IgD-negative memory B cell (primary cell): Measurements from ENCODE around the gene HSP90AB1. TPM values are rescaled to one million over a fixed set of nuclear protein-coding genes. Genes with fewer than 3 reads are reported as not detected.

ENCODE experiments used
- H3K27ac Mint-ChIP-seq, 3 donors: one replicate each; pipeline ENCODE4 v1.8.0; 2020 to 2022; ENCODE audit warnings: mild to moderate bottlenecking in 3 of 3, mixed read lengths in 3 of 3, moderate library complexity in 1 of 3
- H3K27me3 Mint-ChIP-seq: one replicate; pipeline ENCODE4 v1.8.0; 2021; ENCODE audit warnings: mixed read lengths
- H3K36me3 Mint-ChIP-seq: one replicate; pipeline ENCODE4 v1.8.0; 2020; ENCODE audit warnings: mild to moderate bottlenecking, mixed read lengths
- H3K4me1 Mint-ChIP-seq, 3 donors: one replicate each; pipeline ENCODE4 v1.8.0; 2020 to 2022; ENCODE audit warnings: mixed read lengths in 3 of 3, mild to moderate bottlenecking in 1 of 3
- H3K4me3 Mint-ChIP-seq, 4 donors: one replicate each; pipeline ENCODE4 v1.8.0; 2020 to 2022; ENCODE audit warnings: mild to moderate bottlenecking in 4 of 4, mixed read lengths in 4 of 4, moderate library complexity in 3 of 4
- H3K9me3 Mint-ChIP-seq, 3 donors: one replicate each; pipeline ENCODE4 v1.8.0; 2020 to 2021; ENCODE audit warnings: mixed read lengths in 3 of 3, mild to moderate bottlenecking in 1 of 3
- polyA plus RNA-seq: library from polyadenylated mRNA; unstranded; fragments of 300-500 nt; fragmentation: Illumina TruSeq; gene quantifications from one replicate; pipeline ENCODE4 v1.2.3, GENCODE V29; 2021

HSP90AB1 gene
- polyA plus RNA-seq, 1 donor from 2014 or later, result 435 TPM

- peaks cover 7% of the 10 kb centered on the region for H3K36me3 Mint-ChIP-seq
- H3K9me3 Mint-ChIP-seq, result no peaks in the 10 kb centered on the region
- H3K27me3 Mint-ChIP-seq, result peaks cover 5% of the 10 kb centered on the region
- peaks cover 43 to 55% (median 47%) of the 10 kb centered on the region in 3 donors for H3K4me1 Mint-ChIP-seq
- peak overlapping the region; percentile 99 to 100 (median 99) for H3K27ac Mint-ChIP-seq
- H3K4me3 Mint-ChIP-seq, result peak overlapping the region; percentile 97 to 100 (median 100)
Measured at GRCh38 chr6:44262467-44263353, 15.8 kb downstream of the HSP90AB1 start.

GRCh38 chr6:44263354-44264100, 16.6 kb downstream of the HSP90AB1 start:
- Mint-ChIP-seq H3K36me3 (peaks cover 7% of the 10 kb centered on the region), H3K27me3 (peaks cover 2% of the 10 kb centered on the region), H3K27ac (peak overlapping the region; percentile 99 to 100 (median 99)), H3K4me3 (peak overlapping the region; percentile 97 to 100 (median 100)), H3K4me1 (peaks cover 39 to 49% (median 43%) of the 10 kb centered on the region in 3 donors), H3K9me3 (no peaks in the 10 kb centered on the region)

- Mint-ChIP-seq H3K27me3 (peaks cover 5% of the 10 kb centered on the region), H3K4me1 (peaks cover 40 to 44% (median 40%) of the 10 kb centered on the region in 3 donors), H3K27ac (peak overlapping the region; percentile 99 to 100 (median 99)), H3K9me3 (no peaks in the 10 kb centered on the region), H3K36me3 (peaks cover 5% of the 10 kb centered on the region), H3K4me3 (peak overlapping the region; percentile 97 to 100 (median 100))
Measured at GRCh38 chr6:44264154-44265006, 17.5 kb downstream of the HSP90AB1 start.

- H3K36me3 Mint-ChIP-seq, result peaks cover 5% of the 10 kb centered on the region
- peak within 1 kb of the TSS; percentile 99 to 100 (median 99) for H3K27ac Mint-ChIP-seq
- peaks cover 13% of the 10 kb centered on the region for H3K27me3 Mint-ChIP-seq
- peak within 1 kb of the TSS; percentile 97 to 100 (median 100) for H3K4me3 Mint-ChIP-seq
- no peaks in the 10 kb centered on the region for H3K9me3 Mint-ChIP-seq
- H3K4me1 Mint-ChIP-seq, result peaks cover 40 to 46% (median 44%) of the 10 kb centered on the region in 3 donors
Measured at GRCh38 chr6:44265007-44265721, 18.3 kb downstream of the HSP90AB1 start, which contains the start of gene NFKBIE. NFKBIE (minus strand) TSS chr6:44265551; CDS start chr6:44265346, 205 bp downstream.

- peak overlapping the region; percentile 97 to 100 (median 100) for H3K4me3 Mint-ChIP-seq
- H3K27ac Mint-ChIP-seq, result peak overlapping the region; percentile 99 to 100 (median 99)
- peaks cover 35 to 41% (median 40%) of the 10 kb centered on the region in 3 donors for H3K4me1 Mint-ChIP-seq
- H3K27me3 Mint-ChIP-seq, result peaks cover 13% of the 10 kb centered on the region
- H3K9me3 Mint-ChIP-seq, result no peaks in the 10 kb centered on the region
- peaks cover 4% of the 10 kb centered on the region for H3K36me3 Mint-ChIP-seq
Measured at GRCh38 chr6:44265722-44266233, 18.9 kb downstream of the HSP90AB1 start.

GRCh38 chr6:44266347-44266746, 19.4 kb downstream of the HSP90AB1 start:
- peak overlapping the region; percentile 99 to 100 (median 99) for H3K27ac Mint-ChIP-seq
- no peaks in the 10 kb centered on the region for H3K36me3 Mint-ChIP-seq
- peak overlapping the region; percentile 97 to 100 (median 100) for H3K4me3 Mint-ChIP-seq
- H3K27me3 Mint-ChIP-seq, result peaks cover 15% of the 10 kb centered on the region
- H3K4me1 Mint-ChIP-seq, result peaks cover 29 to 36% (median 35%) of the 10 kb centered on the region in 3 donors
- no peaks in the 10 kb centered on the region for H3K9me3 Mint-ChIP-seq

- Mint-ChIP-seq H3K27ac (peak overlapping the region in 2 of 3 donors; percentile 14 to 99), H3K4me3 (peak overlapping the region; percentile 3 to 100 (median 76)), H3K4me1 (peaks cover 28 to 30% (median 29%) of the 10 kb centered on the region in 3 donors), H3K36me3 (no peaks in the 10 kb centered on the region), H3K9me3 (no peaks in the 10 kb centered on the region), H3K27me3 (peaks cover 19% of the 10 kb centered on the region)
Measured at GRCh38 chr6:44267252-44267651, 20.4 kb downstream of the HSP90AB1 start.

GRCh38 chr6:44268095-44268628, 21.3 kb downstream of the HSP90AB1 start:
- no peaks in the 10 kb centered on the region for H3K9me3 Mint-ChIP-seq
- peaks cover 23% of the 10 kb centered on the region for H3K27me3 Mint-ChIP-seq
- peaks cover 21 to 24% (median 21%) of the 10 kb centered on the region in 3 donors for H3K4me1 Mint-ChIP-seq
- H3K36me3 Mint-ChIP-seq, result no peaks in the 10 kb centered on the region
- H3K27ac Mint-ChIP-seq, result peak overlapping the region in 2 of 3 donors; percentile 43 to 99
- H3K4me3 Mint-ChIP-seq, result peak overlapping the region in 2 of 4 donors; percentile 25 to 97

- Mint-ChIP-seq H3K4me1 (peaks cover 17 to 20% (median 18%) of the 10 kb centered on the region in 3 donors), H3K4me3 (peak overlapping the region in 3 of 4 donors; percentile 64 to 72 (median 68)), H3K9me3 (no peaks in the 10 kb centered on the region), H3K27ac (peak overlapping the region in 2 of 3 donors; percentile 8 to 39), H3K36me3 (no peaks in the 10 kb centered on the region), H3K27me3 (peaks cover 29% of the 10 kb centered on the region)
Measured at GRCh38 chr6:44269178-44269920, 22.4 kb downstream of the HSP90AB1 start.

GRCh38 chr6:44269921-44270525, 23.1 kb downstream of the HSP90AB1 start, which contains the start of gene TMEM151B:
TMEM151B (plus strand) TSS chr6:44270450; CDS start chr6:44270743, 293 bp downstream.
- Mint-ChIP-seq H3K4me1 (peaks cover 17 to 20% (median 20%) of the 10 kb centered on the region in 3 donors), H3K27me3 (peaks cover 34% of the 10 kb centered on the region), H3K36me3 (no peaks in the 10 kb centered on the region), H3K4me3 (peak within 1 kb of the TSS; percentile 68 to 88 (median 79)), H3K27ac (peak within 1 kb of the TSS in 2 of 3 donors; percentile 8 to 39), H3K9me3 (no peaks in the 10 kb centered on the region)

- Mint-ChIP-seq H3K36me3 (no peaks in the 10 kb centered on the region), H3K4me1 (peaks cover 16 to 20% (median 20%) of the 10 kb centered on the region in 3 donors), H3K4me3 (peak overlapping the region; percentile 53 to 83 (median 76)), H3K9me3 (no peaks in the 10 kb centered on the region), H3K27me3 (peaks cover 35% of the 10 kb centered on the region), H3K27ac (no peak overlapping the region)
Measured at GRCh38 chr6:44270526-44271405, 23.9 kb downstream of the HSP90AB1 start.
